Body of pancreas (tissue), 4 donors: Measurements from ENCODE around the gene CHN2. TPM values are rescaled to one million over a fixed set of nuclear protein-coding genes. Genes with fewer than 3 reads are reported as not detected.

Source experiments
- ATAC-seq: fragments of 150-250 bp; one replicate; pipeline ENCODE4 v1.9.1; 2016
- DNase-seq, 4 donors: peaks; one replicate each; pipeline ENCODE4 v3.0.0-alpha.2; 2019
- H3K27ac ChIP-seq, 4 donors: fragments of 200-600 bp; sonication (generic); 1 replicate in 3 of 4; 2 replicates in 1 of 4; pipeline versions ENCODE4 v1.5.1 to v1.6.1; 2016 to 2019; ENCODE audit warnings: mild to moderate bottlenecking in 1 of 4, mixed read lengths in 1 of 4, moderate library complexity in 1 of 4
- H3K27me3 ChIP-seq, 2 donors: fragments of 200-600 bp; sonication (generic); one replicate each; pipeline ENCODE4 v1.6.0; 2016; ENCODE audit warnings: mild to moderate bottlenecking in 1 of 2
- H3K36me3 ChIP-seq, 2 donors: fragments of 200-600 bp; sonication (generic); replicated peaks in 1 of 2; 2 replicates each; pipeline ENCODE4 v1.5.1; 2016; ENCODE audit warnings: low read depth in 2 of 2; ENCODE audit not compliant: insufficient read depth in 1 of 2
- H3K4me1 ChIP-seq: fragments of 200-600 bp; sonication (generic); one replicate; pipeline ENCODE4 v1.6.0; 2016
- H3K4me3 ChIP-seq, 2 donors: fragments of 200-600 bp; sonication (generic); 1 replicate in 1 of 2; 2 replicates in 1 of 2; pipeline ENCODE4 v1.5.1; 2016 to 2019
- H3K9me3 ChIP-seq, 3 donors: fragments of 200-600 bp; sonication (generic); 1 replicate in 2 of 3; 2 replicates in 1 of 3; pipeline ENCODE4 v1.5.1; 2016
- POLR2A ChIP-seq, 3 donors: fragments of 450-650 bp; IDR thresholded peaks; one replicate each; pipeline ENCODE4 v1.6.1; 2016; ENCODE audit warnings: antibody characterized with exemption in 3 of 3, mild to moderate bottlenecking in 2 of 3
- WGBS, 2 donors: methylation state at CpG; one replicate each; pipeline ENCODE4 v1.1.5; 2017; 5-methylcytosine and 5-hydroxymethylcytosine counted together
- intact Hi-C: fragments of 100-400 bp; cut with DNase I; formaldehyde crosslinking; loops from one replicate; pipeline ENCODE4 v1.15.1; 2023
- total RNA-seq, 2 donors: library from RNA; depleted of rRNA; stranded (reverse); fragments of >200 nt; gene quantifications; one replicate each; pipeline ENCODE4 v1.1.0, GENCODE V29; 2016
- TF ChIP-seq, protein P1 (sequence below), 7 experiments: fragments of 450-650 bp in 4 of 7; fragments of 200-600 bp in 3 of 7; sonication (generic) in 3 of 7; IDR thresholded peaks; one replicate each; pipeline ENCODE4 v1.5.1; 2016 to 2019; ENCODE audit warnings: antibody characterized with exemption in 7 of 7

CHN2 gene
- total RNA-seq, 2 donors from 2014 or later = 55.7 to 58.6 TPM

DNA sequence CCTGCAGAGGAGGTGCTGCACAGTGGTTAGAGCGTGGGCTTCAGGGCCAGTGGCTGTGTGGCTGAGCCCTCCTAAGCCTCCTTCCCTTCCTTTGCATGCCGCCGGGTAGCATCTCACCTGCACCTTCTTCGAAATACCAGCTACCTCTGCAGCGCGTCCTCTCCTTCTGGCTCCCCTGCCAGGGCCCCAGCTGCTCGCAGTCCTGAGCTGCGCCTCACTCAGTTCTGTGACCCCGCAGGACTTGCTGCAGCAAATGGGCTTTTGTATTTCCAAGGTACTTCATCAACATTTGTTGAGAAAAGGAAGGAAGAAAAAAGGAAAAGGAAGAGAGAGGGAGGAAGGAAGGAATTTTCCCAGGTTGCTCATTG lies 222.3 kb downstream of the CHN2 start:
- intact Hi-C loops = no loop called here
- no peaks in the 10 kb centered on the region for H3K36me3 ChIP-seq
- DNase-seq = no peak

DNA sequence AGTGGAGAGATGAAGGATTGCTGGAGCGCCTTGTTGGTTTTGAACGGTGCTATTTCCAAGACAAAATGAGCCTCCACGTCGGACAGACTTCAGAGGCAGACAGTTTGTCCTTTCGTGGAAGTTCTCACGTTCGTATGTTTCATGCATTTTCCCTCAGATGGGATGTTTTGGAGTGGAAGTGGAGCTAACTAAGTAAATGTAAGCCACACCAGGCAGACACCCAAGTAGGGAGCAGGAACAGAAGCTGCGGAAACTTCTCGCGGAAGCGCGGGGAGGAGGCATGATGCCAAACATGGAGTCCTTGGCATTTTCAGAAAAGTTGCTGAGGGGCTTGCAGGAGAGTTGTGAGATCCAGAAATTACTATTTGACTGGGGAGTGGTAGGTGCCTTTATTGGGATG lies 223.5 kb downstream of the CHN2 start:
- no peak for ATAC-seq
- Histone ChIP-seq H3K4me3 (no peak overlapping the region), H3K27me3 (no peaks in the 10 kb centered on the region), H3K4me1 (peaks cover 15% of the 10 kb centered on the region), H3K27ac (no peak overlapping the region), H3K36me3 (no peaks in the 10 kb centered on the region), H3K9me3 (no peaks in the 10 kb centered on the region)
- no peak for DNase-seq
- WGBS, 2 donors = 90 to 96% methylated on average over 12 of the region's 12 CpGs
- intact Hi-C loops = no loop called here
- no peak for TF ChIP-seq POLR2A (IDR thresholded peaks at IDR 0.05)
- TF ChIP-seq, protein P1, sequence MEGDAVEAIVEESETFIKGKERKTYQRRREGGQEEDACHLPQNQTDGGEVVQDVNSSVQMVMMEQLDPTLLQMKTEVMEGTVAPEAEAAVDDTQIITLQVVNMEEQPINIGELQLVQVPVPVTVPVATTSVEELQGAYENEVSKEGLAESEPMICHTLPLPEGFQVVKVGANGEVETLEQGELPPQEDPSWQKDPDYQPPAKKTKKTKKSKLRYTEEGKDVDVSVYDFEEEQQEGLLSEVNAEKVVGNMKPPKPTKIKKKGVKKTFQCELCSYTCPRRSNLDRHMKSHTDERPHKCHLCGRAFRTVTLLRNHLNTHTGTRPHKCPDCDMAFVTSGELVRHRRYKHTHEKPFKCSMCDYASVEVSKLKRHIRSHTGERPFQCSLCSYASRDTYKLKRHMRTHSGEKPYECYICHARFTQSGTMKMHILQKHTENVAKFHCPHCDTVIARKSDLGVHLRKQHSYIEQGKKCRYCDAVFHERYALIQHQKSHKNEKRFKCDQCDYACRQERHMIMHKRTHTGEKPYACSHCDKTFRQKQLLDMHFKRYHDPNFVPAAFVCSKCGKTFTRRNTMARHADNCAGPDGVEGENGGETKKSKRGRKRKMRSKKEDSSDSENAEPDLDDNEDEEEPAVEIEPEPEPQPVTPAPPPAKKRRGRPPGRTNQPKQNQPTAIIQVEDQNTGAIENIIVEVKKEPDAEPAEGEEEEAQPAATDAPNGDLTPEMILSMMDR (IDR thresholded peaks at IDR 0.05) = no peak

More for the DNA sequence above, 222.3 kb downstream of the CHN2 start:
- ATAC-seq = no peak
- 91 to 96% methylated on average over 9 of the region's 9 CpGs for WGBS, 2 donors
- H3K27me3 ChIP-seq = no peaks in the 10 kb centered on the region
- no peaks in the 10 kb centered on the region for H3K9me3 ChIP-seq
- TF ChIP-seq, protein P1 (IDR thresholded peaks at IDR 0.05) = no peak
- no peak for TF ChIP-seq POLR2A (IDR thresholded peaks at IDR 0.05)
- peaks cover 22% of the 10 kb centered on the region for H3K4me1 ChIP-seq
- no peak overlapping the region for H3K4me3 ChIP-seq
- no peak overlapping the region for H3K27ac ChIP-seq

DNA sequence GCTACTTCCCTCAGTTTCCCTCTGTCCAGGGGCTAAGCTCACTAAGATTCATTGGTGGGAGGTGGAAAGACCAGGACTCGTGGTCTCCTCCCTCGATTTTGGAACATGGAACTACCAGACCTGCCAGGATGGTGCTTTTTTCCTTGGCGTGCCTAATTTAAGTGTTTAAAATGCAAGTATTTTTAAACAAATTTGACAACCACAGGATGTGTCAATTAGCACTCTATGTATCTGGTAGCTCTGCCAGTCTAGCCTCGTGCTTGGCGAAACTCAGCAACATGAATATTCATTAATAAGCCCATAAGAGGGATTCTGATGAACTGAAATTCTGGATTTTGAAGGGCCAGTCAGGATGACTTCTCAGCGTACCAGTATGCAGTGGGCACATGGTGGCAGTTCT lies 224.1 kb downstream of the CHN2 start:
- DNase-seq (no peak), ATAC-seq (no peak)
- intact Hi-C loops = no loop called here
- H3K36me3 ChIP-seq = no peaks in the 10 kb centered on the region
- WGBS, 2 donors = 88 to 95% methylated on average over 5 to 6 of the region's 6 CpGs
- H3K9me3 ChIP-seq = no peaks in the 10 kb centered on the region
- no peak overlapping the region for H3K4me3 ChIP-seq
- H3K27ac ChIP-seq = no peak overlapping the region
- TF ChIP-seq POLR2A (IDR thresholded peaks at IDR 0.05) = no peak
- TF ChIP-seq, protein P1 (IDR thresholded peaks at IDR 0.05) = no peak
- peaks cover 9% of the 10 kb centered on the region for H3K4me1 ChIP-seq
- H3K27me3 ChIP-seq = no peaks in the 10 kb centered on the region

DNA sequence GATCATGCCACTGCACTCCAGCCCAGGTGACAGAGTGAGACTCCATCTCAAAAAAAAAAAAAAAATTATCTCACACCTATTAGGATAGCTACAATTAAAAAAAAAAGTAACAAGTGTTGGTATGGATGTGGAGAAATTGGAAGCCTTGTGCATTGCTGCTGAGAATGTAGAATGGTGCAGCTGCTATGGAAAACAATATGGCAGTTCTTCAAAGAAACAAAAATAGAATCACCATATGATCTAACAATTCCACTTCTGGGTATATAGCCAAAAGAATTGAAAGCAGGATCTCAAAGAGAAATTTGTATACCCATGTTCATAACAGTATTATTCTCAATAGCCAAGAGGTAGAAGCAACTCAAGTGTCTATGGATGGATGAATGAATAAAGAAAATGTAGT lies 225.4 kb downstream of the CHN2 start:
- intact Hi-C loops = no loop called here
- Histone ChIP-seq H3K27me3 (no peaks in the 10 kb centered on the region), H3K4me3 (no peak overlapping the region), H3K36me3 (no peaks in the 10 kb centered on the region), H3K9me3 (no peaks in the 10 kb centered on the region), H3K4me1 (no peaks in the 10 kb centered on the region), H3K27ac (no peak overlapping the region)
- DNase-seq (no peak), ATAC-seq (no peak)
- TF ChIP-seq POLR2A (IDR thresholded peaks at IDR 0.05) = no peak
- TF ChIP-seq, protein P1 (IDR thresholded peaks at IDR 0.05) = no peak

DNA sequence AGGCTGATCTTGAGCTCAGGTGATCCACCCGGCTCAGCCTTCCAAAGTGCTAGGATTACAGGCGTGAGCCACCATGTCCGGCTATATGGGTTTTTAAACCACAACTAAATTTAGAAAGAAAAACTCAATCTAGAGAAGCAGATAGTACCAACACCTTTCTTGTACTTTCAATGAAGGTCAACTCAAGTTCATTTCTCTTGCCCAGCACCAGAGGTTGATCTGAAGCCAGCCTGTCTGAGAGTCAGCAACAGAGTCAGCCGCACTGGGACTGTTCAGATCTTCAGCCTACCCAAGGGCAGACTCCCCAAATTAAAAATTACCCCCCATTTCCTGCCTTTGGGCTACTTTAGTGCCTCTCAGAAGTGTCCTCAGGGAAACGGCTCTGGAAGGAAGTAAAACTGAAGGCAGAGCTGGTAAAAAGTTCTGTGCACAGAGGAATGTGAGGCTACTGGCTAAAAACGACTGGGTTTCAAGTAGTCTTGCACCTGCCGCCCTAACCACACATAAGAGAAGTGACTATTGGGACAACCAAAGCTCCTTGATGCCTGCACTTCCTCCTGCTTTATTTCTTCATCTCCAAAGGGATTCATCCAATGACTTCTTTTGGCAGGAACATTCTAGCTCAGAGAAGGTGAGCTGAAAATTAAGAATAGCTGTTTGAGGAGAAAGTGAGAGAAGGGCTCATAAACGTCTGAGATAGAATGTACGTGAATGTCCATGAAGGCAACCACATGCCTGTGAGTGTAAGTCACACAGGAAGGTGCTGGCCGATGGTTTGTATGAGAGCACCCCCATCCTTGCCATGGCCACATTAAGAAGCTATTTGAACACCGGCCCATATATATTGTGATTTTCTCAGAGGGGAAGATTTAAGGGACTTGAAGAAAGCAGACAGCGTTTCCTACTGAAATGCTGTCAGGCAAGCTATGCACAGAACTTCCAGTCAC lies 226.7 kb downstream of the CHN2 start:
- Histone ChIP-seq H3K9me3 (no peaks in the 10 kb centered on the region), H3K27ac (no peak overlapping the region), H3K27me3 (no peaks in the 10 kb centered on the region), H3K36me3 (no peaks in the 10 kb centered on the region), H3K4me3 (no peak overlapping the region), H3K4me1 (no peaks in the 10 kb centered on the region)
- intact Hi-C loops = no loop called here
- TF ChIP-seq POLR2A (IDR thresholded peaks at IDR 0.05) = no peak
- TF ChIP-seq, protein P1 (IDR thresholded peaks at IDR 0.05) = no peak
- 84 to 89% methylated on average over 12 of the region's 12 CpGs for WGBS, 2 donors
- DNase-seq = no peak
- no peak for ATAC-seq
